Sigmoid colon (tissue), 4 donors: ENCODE results near the gene KIF7.

ENCODE experiments used
- CTCF ChIP-seq, 4 experiments: fragments of 450-650 bp in 3 of 4; fragments of 200-600 bp in 1 of 4; IDR thresholded peaks; one replicate each; pipeline ENCODE4 v1.5.1; 2016 to 2019; ENCODE audit warnings: antibody characterized with exemption in 4 of 4, mild to moderate bottlenecking in 3 of 4, moderate library complexity in 2 of 4
- POLR2A ChIP-seq, 2 donors: fragments of 450-650 bp; IDR thresholded peaks; one replicate each; pipeline ENCODE4 v1.6.1; 2016; ENCODE audit warnings: antibody characterized with exemption in 2 of 2, mild to moderate bottlenecking in 2 of 2, moderate library complexity in 2 of 2
- POLR2AphosphoS5 ChIP-seq, 4 donors: sonication (generic); formaldehyde crosslinking; IDR thresholded peaks; one replicate each; pipeline ENCODE4 v1.6.1; 2017; ENCODE audit warnings: antibody characterized with exemption in 4 of 4

- TF ChIP-seq CTCF (IDR thresholded peaks at IDR 0.05) (no peak), POLR2AphosphoS5 (IDR thresholded peaks at IDR 0.05) (no peak), POLR2A (IDR thresholded peaks at IDR 0.05) (no peak)
Measured at GRCh38 chr15:89616228-89616627, 39.0 kb downstream of the KIF7 start.
